EH (cell line): ENCODE data around the gene SLC5A10.
A peak's percentile ranks its signal among the peaks of the same experiment; 100 is the strongest.

ENCODE experiments used
- DNase-seq: peaks from one replicate; pipeline ENCODE4 v3.0.0-alpha.2; 2015; ENCODE audit warnings: low read depth

Gene SLC5A10

DNA sequence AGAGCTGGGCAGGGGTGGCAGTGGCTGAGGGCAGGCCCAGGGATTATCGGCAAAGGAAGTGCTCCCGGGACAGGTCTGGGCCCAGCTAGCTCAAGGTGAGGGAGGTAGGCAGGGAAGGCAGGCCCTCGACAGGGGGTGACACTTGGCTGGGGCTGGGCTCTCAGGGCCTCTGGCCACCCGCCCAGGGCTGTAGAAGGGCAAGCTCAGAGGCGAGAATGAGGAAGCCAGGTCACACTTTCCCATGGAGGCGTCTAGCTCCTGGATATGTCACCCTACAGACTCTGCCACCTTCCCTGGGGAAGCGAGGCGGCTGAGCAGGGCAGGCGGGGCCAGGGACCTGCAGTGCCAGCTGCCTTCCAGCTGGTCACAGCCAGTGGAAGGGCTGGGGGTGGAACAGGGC lies 33.5 kb downstream of the SLC5A10 start:
- no peak for DNase-seq

DNA sequence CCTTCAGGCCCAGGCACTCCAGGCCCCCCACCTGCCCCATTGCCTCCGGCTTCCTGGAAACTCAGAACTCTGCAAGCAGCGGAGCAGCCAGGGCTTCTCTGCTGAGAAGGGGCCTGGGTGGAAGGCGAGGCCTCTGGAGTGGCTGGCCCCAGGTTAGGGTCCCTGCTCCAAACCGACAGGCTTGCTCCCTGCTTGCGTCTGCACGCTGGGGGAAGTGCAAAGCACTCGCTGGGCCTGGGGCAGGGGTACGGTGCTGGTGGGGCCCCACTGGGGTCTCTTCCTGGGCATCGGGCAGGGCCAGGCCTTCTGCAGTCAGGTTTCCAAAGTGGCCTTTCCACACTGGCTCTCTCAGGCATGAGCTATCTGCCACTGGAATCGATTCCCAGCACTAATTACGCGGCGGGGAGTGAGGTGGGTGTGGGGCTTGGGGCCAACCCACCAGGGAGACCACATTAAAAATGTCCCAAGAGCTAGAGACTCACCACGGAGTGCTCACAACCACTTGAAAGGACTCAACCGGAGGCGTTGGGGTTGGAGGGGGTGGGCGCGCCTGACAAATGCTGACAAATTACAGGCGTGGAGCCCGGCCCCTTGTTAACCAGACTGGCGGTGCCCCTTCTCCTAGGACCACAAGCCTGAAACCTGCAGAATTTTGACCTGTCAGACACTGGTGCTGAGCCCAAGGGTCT lies 34.7 kb downstream of the SLC5A10 start:
- no peak for DNase-seq

GRCh38 chr17:18987230-18987610 lies 35.3 kb downstream of the SLC5A10 start:
- no peak for DNase-seq

DNA sequence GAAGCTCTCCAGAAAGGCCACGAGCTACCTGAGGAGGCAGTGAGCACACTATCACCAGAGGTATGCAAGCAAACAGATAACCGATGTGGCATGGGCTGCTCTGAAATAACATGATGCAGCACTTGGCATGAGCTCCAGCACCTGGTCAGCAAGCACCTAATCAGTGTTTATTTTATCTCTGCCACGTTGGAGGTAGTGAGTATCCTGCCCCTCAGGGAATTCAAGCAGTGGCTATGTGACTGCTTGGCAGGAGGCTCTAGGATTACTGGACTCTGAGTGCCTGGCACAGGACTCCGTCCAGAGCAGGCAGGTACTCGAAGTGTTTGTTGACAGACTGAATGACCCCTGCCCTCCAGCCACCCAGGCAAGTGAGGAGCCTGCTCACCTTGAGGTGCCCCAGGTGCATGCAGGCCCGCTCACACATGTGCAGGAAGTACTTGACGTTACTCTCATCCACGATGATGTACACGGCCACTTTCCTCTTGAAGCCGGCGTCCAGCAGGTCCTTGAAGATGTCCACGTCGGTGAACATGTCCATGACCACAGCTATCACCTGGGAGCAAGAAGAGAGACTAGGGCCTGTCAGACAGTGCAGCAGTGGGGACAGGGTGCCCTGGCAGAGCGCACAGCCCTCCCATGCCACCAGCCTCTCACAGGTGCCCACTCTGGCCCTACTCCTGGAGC lies 36.0 kb downstream of the SLC5A10 start:
- no peak for DNase-seq

DNA sequence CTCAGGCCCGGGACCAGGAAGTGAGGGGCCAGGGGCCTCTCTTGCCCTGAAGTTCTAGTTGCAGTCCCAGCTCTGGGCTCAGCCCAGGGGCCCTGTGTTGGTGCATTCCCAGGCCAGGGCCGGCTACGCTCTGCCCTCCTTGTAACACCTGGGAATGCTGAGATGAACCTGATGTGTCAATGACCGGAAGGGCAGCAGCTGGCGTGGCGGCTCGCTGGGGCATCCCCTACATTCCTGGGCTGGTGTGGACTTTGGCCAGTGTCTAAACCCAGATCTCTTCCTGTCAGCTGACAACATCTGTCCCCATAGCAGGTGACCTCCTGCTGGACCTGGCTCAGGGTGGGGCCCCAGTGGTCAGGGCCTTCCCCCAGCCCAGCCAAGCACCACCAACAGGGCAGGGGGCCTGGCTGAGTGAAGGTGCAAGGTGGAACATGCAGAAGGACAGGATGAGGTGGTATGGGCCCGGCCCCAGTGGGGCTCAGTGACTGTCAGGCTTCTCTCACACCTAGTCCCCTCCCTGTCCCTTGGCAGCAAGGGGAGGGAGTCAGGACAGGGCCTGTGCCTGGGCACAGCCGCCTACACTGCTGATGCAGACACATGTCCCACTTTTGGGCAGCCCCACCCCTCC lies 36.7 kb downstream of the SLC5A10 start:
- DNase-seq: no peak

GRCh38 chr17:18990331-18990730 lies 38.4 kb downstream of the SLC5A10 start:
- DNase-seq: no peak

DNA sequence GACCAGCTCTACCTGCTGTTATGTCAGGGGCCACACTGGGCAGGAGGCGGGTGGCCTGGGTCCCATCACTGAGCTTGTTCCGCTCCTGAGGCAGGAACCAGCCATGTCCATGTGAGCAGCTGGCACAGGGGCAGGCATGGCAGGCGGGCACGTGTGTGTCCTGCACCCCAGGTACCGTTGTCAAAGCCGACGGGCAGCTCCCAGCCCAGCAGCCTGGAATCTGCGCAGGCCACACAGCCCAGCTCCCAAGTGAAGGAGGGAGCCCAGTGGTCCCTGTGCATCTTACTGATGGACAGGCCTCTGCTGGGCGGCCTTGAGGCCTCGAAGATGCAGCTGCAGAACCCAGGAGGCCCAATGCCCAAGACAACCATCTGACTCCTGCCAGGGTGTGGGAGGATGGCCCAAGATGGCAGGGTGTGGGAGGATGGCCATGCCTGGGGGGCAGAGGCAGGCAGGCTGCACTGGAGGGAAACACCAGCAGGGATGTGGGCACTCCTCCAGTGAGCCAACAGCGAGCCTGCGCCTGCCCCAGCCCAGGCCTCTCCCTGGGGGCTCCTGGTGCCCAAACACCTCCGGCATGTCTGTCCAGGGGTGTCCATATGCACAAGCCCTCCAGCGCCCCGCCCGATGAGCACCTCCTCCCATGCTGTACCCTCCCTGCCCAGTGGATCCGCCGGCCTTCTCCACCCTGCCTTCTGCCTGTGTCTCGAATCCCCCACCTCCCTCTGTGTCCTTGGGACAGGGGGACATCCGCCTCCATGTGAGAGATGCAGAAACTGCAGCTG lies 39.8 kb downstream of the SLC5A10 start:
- no peak for DNase-seq

- DNase-seq: no peak
Measured at GRCh38 chr17:18992454-18993130, 40.6 kb downstream of the SLC5A10 start.

DNA sequence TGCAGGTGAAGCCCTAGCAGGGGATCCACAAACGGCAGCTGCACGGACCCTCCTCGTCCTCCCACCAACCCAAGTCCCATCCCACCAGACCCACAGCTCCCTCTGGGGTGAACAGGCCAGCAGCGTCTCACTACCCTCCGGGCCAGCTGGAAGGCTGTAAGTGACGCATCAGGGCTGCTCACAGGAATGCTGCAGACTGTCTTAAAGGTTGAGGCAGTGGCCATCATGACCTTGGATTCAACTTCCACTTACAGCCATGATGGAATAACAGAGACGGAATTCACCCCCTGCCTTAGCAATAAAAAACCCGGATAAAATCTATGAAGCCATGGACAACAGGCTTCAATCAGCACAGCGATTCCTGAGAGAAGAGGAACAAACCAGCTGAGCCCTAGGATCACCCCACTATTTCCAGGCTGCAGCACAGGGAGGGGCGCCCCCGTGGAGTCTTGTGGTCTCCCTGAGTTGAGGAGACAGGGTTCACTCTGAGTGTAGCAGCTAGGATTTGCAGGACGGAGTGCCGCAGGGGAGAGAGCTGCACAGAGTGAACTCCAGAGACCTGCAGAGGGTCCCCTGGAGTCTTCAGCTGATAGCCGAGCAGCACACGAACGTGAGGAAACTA lies 42.1 kb downstream of the SLC5A10 start:
- peak; percentile 50 for DNase-seq

- no peak for DNase-seq
Measured at GRCh38 chr17:18994631-18995030, 42.7 kb downstream of the SLC5A10 start.

- no peak for DNase-seq
Measured at GRCh38 chr17:18995220-18995619, 43.3 kb downstream of the SLC5A10 start.

DNA sequence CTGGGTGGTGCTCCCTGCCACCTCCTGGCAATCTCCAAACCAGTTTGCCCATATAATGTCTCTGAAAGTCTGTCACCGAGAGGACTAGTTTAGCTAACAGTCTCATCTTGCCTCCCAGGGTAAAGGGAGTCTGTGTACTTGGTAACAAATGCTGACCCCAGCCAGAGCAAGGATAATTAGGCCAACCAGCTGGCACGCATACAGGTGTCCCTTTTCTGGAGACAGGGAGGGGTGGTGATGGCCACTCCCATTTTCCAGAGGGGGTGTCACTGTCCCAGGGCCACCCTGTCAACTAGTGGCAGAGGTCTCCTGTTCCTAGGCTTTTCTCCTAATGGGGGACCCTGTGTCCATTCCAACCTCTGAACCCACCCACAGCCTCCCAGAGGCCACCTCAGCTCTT lies 44.5 kb downstream of the SLC5A10 start:
- no peak for DNase-seq

GRCh38 chr17:18997650-18998196 lies 45.8 kb downstream of the SLC5A10 start:
- DNase-seq: no peak

- DNase-seq: no peak
Measured at GRCh38 chr17:18999394-18999793, 47.4 kb downstream of the SLC5A10 start.

- no peak for DNase-seq
Measured at GRCh38 chr17:18999911-19000310, 47.9 kb downstream of the SLC5A10 start.

DNA sequence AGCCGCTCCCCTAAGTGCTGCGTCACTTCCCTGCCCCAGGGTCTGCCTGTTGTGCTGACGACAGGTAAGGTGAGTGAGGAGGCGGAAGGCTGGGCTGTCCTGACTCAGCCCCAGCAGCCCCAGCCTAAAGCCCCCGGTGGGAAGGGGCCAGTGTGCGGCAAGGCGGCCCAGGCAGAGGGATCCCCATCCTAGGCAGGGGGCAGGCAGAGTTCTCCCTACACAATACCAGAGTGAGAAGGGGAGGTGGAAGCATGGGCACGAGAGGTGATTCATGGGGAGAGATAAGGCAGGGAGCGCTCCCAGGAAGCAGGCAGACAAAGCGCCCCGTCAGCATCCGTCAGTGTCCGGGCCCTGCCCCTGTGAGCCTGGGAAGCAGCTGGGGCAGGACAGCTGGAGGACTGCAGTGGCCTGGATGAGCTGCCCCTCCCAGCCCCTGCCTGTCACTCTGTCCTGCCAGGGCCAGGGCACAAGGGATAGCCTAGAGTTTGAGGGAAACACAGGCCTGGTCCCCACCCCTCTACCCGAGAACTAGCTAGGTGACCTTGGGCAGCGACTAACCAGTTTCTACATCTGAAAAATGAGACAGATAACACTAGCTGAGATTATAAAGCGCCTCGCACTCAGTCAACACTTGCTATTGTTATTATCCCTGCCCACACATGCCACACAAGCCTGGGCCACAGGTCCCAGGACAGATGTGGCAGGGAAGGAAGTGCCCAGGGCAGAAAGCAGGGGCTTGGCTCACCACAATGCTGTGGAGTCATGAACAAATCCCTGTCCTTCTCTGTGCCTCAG lies 48.8 kb downstream of the SLC5A10 start:
- DNase-seq: peak; percentile 73

- DNase-seq: no peak
Measured at GRCh38 chr17:19001907-19002590, 50.1 kb downstream of the SLC5A10 start.

DNA sequence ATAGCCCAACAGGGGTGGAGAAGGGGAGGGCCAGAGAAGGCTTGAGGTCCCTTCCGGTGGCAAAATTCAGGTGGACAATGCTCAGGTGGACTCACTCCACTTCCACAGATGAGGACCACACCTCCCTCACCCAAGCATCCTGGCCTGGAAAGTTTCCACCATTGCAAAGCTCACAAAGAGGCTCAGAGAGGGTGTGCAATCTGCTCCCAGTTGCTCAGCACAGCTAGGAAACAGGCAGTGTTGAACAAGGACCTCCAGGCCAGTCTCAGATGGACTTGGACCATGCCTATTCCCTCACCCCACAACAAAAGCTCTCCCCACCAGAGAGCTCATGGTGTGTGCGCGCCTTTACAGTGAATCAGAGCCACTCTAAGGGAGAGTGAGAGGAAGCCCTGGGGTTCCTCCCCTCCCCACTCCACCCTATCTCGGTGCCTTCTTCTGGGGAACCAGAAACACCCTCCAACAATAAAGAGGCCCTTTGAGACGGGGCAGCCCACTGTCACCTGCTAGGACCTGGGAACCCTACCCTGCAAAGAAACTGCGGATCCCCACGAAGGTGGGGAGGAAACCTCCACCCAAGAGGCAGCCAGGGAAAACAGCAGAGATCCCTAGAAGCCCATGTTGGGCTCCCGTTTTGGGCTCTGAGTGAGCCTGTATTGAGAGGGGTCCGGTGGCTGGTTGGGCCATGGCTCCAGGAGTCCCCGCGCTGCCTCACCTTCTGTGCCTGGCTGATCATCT lies 51.0 kb downstream of the SLC5A10 start:
- DNase-seq: peak; percentile 80
